Glomerular endothelial cell (primary cell): ENCODE measurements around the gene PSPN. TPM values are rescaled to one million over a fixed set of nuclear protein-coding genes. Genes with fewer than 3 reads are reported as not detected.
"Not testable (repeated sequence)": the region's sequence is repeated elsewhere in the genome, so short reads cannot be mapped to it uniquely, and the experiment has no call there.

Source experiments
- DNase-seq: peaks from one replicate; pipeline ENCODE4 v3.0.0-alpha.2; 2011; ENCODE audit warnings: low read depth, low spot score; ENCODE audit errors: extremely low read depth
- total RNA-seq: library from RNA; depleted of rRNA; stranded (reverse); fragments of >200 nt; gene quantifications from 2 replicates; pipeline ENCODE4 v1.2.3, GENCODE V29; 2015

Gene PSPN
- total RNA-seq, 1 donor from 2014 or later: 1.3 TPM

- no peak for DNase-seq
Observed at GRCh38 chr19:6402837-6403608, 27.3 kb upstream of the PSPN start.

GRCh38 chr19:6402058-6402457 is 26.3 kb upstream of the PSPN start:
- no peak for DNase-seq

- not testable (repeated sequence) for DNase-seq
Observed at GRCh38 chr19:6400062-6400944, 24.6 kb upstream of the PSPN start.

- DNase-seq: no peak
Observed at GRCh38 chr19:6396305-6396704, 20.6 kb upstream of the PSPN start.

GRCh38 chr19:6394831-6395230 is 19.1 kb upstream of the PSPN start:
- no peak for DNase-seq

- DNase-seq: no peak
Observed at GRCh38 chr19:6393983-6394412, 18.3 kb upstream of the PSPN start.

GRCh38 chr19:6393074-6393982 is 17.6 kb upstream of the PSPN start, which contains the start of gene GTF2F1:
Gene GTF2F1, minus strand, starts transcription at chr19:6393164. Its CDS starts 169 bp downstream, at chr19:6392995.
- DNase-seq: peak; percentile 63

GRCh38 chr19:6392221-6393073 is 16.7 kb upstream of the PSPN start:
- DNase-seq: no peak

GRCh38 chr19:6387372-6387771 is 11.6 kb upstream of the PSPN start:
- DNase-seq: no peak

GRCh38 chr19:6384381-6384780 is 8.6 kb upstream of the PSPN start:
- no peak for DNase-seq

- DNase-seq: no peak
Observed at GRCh38 chr19:6383188-6383587, 7.5 kb upstream of the PSPN start.

GRCh38 chr19:6381030-6381750 is 5.5 kb upstream of the PSPN start:
- no peak for DNase-seq

- DNase-seq: no peak
Observed at GRCh38 chr19:6379744-6380143, 4.0 kb upstream of the PSPN start.

- DNase-seq: no peak
Observed at GRCh38 chr19:6378486-6378885, 2.8 kb upstream of the PSPN start.

- no peak for DNase-seq
Observed at GRCh38 chr19:6378041-6378440, 2.3 kb upstream of the PSPN start.

GRCh38 chr19:6376512-6377190 is 918 bp upstream of the PSPN start:
- DNase-seq: no peak

- no peak for DNase-seq
Observed at GRCh38 chr19:6374711-6375410, 872 bp downstream of the PSPN start.

GRCh38 chr19:6374161-6374709 is 1.5 kb downstream of the PSPN start:
- DNase-seq: no peak
